ENCODE results near the gene MDH2.
"Not testable (repeated sequence)": the region's sequence is repeated elsewhere in the genome, so short reads cannot be mapped to it uniquely, and the experiment has no call there.

MDH2 gene

GRCh38 chr7:76072243-76073148 is 24.6 kb downstream of the MDH2 start:
- DNase-seq (ENCODE audit: low read depth): no peak

DNA sequence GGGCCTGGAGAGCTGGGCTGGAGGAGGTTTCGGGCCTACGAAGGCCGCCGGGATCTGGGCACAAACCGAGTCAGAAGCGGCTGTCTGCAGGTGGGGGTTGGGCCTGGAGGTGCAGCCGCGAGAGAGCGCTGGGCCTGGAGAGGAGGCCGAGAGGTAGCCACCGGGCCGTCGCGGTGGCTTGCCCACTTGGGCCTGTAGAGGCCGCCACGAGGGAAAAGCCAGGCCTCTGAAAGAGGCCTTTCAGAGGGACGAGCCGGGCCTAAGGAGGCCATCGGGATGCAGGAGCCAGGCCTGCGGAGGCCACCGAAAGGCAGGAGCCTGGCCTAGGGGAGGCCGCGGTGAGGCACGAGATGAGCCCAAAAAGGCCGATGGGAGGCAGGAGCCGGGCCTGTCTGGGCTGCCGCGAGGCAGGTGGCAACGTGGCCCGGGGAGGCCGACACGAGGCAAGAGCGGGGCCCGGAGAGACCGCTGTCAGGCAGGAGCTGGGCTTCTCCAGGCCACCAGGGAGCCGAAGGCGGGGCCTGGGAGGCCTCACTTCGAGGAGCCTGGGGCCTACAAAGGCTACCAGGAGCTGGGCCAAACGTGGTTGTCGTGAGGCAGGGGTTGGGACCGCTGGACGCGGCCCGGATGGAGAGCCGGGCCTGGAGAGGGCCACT is 25.6 kb downstream of the MDH2 start:
- DNase-seq (ENCODE audit: low read depth): no peak

DNA sequence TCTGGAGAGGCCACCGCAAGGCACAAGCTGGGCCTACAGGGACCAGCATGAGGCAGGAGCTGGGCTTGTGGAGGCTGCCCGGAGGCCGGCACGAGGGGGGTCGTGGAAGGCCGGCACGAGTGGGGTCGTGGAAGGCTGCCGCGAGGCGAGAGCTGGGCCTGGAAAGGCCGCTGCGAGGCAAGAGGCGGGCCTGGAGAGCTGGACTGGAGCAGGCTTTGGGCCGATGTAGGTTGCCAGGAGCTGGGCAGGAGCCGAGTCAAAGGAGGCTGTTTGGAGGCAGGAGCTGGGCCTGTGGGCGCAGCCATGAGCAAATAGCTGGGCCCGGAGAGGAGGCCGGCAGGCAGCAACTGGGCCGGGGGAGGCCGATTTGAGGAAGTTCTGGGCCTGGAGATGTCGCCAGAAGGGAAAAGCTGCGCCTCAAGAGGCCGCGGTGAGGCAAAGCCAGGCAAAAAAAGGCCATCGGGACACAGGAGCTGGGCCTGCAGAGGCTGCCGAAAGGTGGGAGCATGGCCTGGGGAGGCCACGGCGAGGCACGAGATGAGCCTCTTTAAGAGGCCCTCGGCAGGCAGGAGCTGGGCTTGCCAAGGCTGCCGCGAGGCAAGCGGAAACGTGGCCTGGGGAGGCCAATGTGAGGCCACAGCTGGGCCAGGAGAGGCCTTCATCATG is 26.5 kb downstream of the MDH2 start:
- no peak for DNase-seq (ENCODE audit: low read depth)

- no peak for DNase-seq (ENCODE audit: low read depth)
Measured at GRCh38 chr7:76074972-76075370, 27.1 kb downstream of the MDH2 start.

- no peak for DNase-seq (ENCODE audit: low read depth)
Measured at GRCh38 chr7:76076995-76077394, 29.1 kb downstream of the MDH2 start.

DNA sequence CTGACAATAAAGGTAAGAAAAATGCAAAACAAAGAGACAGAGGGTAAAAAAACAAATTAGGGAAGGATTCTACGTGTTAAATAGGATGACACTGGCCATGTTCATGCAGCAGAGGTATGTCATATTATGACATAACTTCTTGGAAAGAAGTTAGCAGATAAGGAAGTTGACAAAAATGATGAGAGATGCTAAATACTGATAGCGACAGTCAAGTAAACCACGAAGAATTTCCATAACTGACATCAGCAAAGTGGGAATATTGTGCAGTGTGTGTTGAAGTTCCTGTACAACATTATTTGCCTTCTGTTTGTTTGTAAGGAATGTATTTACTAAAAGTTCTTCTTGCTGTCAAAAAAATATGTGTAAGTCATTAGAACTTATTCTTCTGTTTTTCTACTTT is 29.5 kb downstream of the MDH2 start:
- DNase-seq (ENCODE audit: low read depth): no peak

DNA sequence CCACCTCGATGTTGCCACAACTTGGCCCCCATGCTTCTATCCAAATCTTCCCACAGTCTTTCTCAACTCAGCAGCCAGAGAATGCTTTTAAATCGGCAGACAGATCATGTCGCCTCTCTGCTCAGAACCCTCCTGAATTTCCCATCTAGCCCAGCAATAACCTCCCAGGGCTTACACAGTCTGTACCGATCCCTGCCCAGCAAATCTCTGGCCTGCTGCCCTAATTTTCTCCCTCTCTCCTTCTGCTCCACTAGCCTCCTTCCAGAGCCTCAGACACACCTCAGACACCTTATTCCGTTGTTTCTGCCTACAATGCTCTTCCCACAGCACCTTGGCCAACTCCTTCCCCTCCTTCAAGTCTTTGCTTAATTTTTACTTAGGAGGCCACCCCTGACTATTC is 32.3 kb downstream of the MDH2 start:
- no peak for DNase-seq (ENCODE audit: low read depth)

DNA sequence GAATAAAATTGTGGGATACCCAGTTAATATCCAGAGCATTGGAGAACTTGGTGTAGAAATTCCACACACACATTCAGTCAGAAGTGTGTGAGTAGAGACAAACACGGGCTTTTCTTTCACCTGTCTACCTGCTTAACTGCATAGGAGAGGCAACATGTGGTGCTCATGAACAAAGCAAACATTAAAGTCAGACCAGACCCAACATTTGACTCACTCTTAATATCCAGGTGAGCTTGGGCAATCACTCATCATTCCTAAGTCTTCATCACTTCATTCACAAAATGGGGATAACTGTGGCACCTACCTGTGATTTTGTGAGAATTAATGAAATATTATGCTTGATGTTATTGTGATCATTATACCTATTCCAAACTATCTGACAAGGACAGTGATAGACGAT is 36.2 kb downstream of the MDH2 start:
- not testable (repeated sequence) for DNase-seq (ENCODE audit: low read depth)

DNA sequence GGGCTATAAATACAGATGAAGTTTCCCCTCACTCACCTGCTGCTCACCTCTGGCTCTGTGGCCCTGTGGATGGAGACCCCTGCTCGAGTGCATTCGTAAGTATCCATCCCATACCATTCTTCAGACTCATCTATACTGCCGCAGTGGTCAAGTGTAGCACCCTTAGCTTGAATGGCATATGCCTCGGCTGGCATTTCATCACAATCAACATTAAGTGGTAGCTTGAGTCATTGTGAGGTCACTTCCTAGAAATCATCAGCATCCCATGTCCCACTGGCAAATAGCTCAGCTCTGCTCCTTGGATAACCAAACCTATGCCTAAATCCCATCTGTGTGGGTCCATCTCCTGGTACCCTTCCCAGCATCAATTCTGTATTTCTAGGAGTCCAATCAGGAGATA is 38.2 kb downstream of the MDH2 start:
- no peak for DNase-seq (ENCODE audit: low read depth)

DNA sequence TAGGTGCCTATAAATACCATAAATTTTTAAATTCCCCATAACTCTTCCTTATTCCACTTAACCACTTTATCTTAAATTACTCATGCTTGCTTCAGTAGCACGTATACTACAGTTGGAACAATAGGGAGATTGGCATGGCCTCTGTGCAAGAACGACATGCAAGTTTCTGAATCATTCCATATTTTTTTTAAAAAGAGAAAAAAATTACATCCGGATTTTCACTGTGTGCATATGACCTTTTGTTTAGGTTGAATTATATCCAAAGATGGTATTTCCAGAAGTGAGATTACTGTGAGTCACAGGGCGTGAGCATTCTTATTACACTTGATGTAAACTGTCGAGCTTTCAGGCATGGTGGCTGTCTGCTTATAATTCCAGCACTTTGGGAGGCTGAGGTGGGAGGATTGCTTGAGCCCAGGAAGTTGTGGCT is 39.5 kb downstream of the MDH2 start:
- DNase-seq (ENCODE audit: low read depth): peak; percentile 79

DNA sequence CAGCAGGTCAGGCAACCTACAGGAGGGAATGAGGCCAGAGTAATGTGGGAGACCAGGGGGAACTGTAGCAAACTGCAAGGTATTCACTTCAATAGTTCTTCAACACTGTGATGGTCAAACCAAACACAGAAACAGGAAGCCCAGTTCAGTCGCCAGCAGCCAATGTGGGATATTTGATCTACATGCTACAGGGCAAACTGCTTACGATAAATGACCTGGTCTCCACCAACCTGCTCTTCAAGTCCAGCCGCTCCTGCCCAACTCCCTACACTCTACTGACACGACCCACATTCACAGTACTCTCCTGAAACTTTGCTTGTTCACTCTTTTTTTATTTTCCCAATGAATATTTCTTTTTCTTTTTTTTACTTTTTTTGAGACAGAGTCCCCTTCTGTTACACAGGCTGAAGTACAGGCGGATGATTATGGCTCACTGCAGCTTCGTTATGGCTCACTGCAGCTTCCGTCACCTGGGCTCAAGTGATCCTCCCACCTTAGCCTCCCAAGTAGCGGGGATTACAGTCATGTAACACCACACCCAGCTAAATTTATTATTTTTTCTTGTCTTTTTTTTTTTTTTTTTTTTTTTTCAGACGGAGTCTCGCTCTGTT is 42.1 kb downstream of the MDH2 start:
- DNase-seq (ENCODE audit: low read depth): no peak

DNA sequence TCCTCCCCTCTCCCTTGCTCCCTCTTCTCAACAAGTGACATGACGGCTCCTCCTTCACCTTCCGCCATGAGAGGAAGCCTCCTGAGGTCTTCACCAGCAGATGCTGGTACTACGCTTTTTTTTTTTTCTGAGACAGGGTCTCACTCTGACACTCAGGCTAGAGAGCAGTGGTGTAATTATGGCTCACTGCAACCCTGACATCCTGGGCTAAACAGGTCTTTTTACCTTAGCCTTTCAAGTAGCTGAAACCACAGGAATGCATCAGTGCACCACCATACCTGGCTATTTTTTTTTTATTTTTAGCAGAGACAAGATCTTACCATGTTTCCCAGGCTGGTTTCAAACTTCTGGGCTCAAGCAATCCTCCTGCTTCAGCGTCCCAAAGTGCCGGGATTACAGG is 43.6 kb downstream of the MDH2 start:
- no peak for DNase-seq (ENCODE audit: low read depth)

GRCh38 chr7:76093531-76093930 is 45.6 kb downstream of the MDH2 start:
- DNase-seq (ENCODE audit: low read depth): not testable (repeated sequence)

DNA sequence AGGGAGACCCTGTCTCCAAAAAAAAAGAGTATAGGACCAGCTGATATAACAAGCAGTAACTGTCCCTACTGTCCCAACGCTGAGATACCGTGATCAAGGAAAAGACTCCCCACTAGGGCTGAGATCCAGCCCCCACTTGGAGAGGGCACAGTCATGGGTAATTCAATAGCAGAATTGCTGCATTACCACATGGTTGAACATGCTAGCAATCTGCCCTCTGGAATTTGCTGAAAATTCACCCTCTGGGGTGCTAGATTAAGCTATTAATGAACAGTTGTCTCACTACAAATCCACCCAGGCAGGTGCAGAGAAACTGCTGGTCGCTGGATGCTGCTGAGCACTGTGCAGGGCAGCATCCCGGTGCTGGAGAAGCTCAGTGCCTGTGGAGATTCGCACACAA is 46.4 kb downstream of the MDH2 start:
- DNase-seq (ENCODE audit: low read depth): not testable (repeated sequence)

DNA sequence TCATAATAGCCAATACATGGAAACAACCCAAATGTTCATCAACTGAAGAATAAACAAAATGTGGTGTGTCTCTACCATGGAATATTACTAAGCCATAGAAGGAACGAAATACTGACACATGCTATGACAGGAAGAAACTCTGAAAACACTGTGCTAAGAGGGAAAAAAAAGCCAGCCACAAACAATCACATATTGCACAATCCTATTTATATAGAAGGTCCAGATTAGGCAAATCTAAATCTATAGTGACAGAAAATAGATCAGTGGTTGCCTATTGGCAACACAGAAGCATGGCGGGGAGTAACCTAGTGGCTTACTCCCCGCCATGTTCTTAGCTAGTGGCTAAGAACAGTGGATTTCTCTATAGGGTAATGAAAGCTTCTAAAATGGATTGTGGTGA is 48.0 kb downstream of the MDH2 start:
- DNase-seq (ENCODE audit: low read depth): no peak

DNA sequence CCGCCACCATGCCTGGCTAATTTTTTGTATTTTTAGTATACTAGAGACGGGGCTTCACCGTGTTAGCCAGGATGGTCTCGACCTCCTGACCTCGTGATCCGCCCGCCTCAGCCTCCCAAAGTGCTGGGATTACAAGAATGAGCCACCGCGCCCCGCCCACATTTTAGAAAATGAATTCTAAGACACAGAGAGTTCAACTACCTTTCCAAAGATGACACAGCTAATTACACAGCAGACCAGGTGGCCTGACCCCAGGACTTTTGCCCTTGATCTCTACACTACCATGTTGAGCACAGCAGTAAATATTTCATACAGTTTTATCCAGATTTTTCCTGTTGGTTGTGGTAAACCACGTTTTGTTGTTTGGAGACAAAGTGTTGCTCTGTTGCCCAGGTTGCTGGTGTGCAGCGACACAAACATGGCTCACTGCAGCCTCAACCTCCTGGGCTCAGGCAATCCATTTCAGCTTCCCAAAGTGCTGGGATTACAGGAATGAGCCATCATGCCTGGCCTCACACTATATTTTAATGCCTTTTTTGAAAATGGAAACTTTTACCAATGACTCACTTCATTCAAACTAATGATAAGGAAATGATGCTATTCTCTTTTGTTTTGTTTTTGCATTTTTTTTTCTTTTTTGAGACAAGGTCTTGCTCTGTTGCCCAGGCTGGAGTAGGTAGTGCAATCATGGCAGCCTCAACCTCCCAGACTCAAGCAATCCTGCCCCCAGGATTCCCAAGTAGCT is 54.0 kb downstream of the MDH2 start:
- not testable (repeated sequence) for DNase-seq (ENCODE audit: low read depth)

- DNase-seq (ENCODE audit: low read depth): not testable (repeated sequence)
Measured at GRCh38 chr7:76103788-76104187, 55.9 kb downstream of the MDH2 start.

- DNase-seq (ENCODE audit: low read depth): not testable (repeated sequence)
Measured at GRCh38 chr7:76106130-76106529, 58.2 kb downstream of the MDH2 start.

DNA sequence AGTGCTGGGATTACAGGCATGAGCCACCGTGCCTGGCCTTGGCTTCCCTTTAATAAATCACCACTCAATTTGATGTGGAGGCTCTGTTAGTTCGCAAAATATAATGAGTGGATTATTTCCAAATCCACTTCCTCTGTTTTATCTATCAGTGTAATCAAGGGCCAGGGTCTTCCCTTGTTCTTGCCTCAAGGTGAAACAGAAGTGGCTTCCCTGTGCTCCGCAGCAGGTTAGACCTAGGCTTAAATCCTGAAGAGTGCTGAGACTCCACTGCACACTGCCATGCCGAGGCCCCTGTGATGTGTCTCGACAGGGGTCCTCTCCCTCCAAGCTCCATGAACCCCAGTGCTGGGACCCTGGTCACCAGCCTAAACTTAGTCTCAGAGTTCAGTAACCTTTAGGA is 59.0 kb downstream of the MDH2 start:
- DNase-seq (ENCODE audit: low read depth): no peak

GRCh38 chr7:76108540-76109233 is 60.8 kb downstream of the MDH2 start:
- DNase-seq (ENCODE audit: low read depth): no peak

- DNase-seq (ENCODE audit: low read depth): not testable (repeated sequence)
Measured at GRCh38 chr7:76113042-76113630, 65.2 kb downstream of the MDH2 start.
